Measurements from ENCODE around the gene RANGRF.

The RANGRF gene

DNA sequence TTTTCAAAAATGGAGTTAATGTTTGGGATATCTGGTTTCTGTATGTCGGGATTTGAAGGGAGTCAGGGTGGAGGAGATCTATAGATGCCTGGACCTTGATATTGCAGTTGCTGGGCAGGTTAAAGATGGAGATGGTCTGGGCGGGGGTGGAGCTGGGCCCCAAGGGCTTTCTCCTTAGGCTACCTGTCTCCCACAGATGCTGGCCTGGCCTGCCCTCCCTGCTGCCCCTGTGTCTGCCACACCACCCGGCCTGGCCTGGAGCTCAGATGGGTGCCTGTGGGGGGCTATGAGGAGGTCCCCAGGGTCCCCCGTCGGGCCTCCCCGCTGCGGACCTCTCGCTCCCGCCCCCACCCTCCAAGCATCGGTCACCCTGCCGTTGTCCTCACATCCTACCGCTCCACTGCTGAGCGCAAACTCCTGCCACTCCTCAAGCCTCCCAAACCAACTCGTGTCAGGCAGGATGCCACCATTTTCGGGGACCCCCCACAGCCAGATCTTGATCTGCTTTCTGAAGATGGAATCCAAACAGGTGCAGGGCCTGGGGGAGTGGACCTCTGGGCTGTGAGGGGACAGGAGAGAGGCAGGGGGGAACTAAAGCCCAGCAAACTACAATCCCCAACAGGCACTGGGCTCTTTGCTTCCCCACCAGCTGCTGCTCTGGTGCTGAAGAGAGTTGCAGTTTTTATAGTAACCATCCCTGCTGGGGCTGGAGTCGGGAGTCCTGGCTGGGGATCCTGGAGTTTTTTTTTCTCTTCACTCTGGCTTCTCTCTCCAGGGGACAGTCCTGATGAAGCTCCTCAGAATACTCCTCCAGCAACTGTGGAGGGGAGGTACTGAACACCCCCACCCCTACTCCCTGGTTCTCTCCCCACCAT is 24.5 kb downstream of the RANGRF start:
- in situ Hi-C loops (cut with MboI; ENCODE audit: low sequenced_read_pairs), result no loop called here

- in situ Hi-C loops (cut with MboI; ENCODE audit: low sequenced_read_pairs), result no loop called here
These were observed 26.6 kb downstream of the RANGRF start for GRCh38 chr17:8314797-8315763.

DNA sequence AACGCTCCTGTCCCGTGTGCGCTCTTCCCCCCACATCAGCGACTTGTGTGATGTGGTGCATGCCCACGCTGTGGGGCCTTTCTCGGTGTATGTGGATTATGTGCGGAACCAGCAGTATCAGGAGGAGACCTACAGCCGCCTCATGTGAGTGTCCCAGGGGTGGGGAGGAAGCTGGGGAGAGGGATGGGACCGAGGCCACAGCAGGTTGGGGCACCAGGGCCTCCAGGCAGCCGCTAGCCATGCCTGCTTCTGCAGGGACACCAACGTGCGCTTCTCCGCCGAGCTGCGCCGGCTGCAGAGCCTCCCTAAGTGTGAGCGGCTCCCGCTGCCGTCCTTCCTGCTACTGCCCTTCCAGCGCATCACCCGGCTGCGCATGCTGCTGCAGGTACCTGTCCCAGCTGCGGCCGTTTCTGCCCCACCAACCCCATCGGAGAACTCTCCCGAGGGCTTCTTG is 27.3 kb downstream of the RANGRF start:
- in situ Hi-C loops (cut with MboI; ENCODE audit: low sequenced_read_pairs), result no loop called here

DNA sequence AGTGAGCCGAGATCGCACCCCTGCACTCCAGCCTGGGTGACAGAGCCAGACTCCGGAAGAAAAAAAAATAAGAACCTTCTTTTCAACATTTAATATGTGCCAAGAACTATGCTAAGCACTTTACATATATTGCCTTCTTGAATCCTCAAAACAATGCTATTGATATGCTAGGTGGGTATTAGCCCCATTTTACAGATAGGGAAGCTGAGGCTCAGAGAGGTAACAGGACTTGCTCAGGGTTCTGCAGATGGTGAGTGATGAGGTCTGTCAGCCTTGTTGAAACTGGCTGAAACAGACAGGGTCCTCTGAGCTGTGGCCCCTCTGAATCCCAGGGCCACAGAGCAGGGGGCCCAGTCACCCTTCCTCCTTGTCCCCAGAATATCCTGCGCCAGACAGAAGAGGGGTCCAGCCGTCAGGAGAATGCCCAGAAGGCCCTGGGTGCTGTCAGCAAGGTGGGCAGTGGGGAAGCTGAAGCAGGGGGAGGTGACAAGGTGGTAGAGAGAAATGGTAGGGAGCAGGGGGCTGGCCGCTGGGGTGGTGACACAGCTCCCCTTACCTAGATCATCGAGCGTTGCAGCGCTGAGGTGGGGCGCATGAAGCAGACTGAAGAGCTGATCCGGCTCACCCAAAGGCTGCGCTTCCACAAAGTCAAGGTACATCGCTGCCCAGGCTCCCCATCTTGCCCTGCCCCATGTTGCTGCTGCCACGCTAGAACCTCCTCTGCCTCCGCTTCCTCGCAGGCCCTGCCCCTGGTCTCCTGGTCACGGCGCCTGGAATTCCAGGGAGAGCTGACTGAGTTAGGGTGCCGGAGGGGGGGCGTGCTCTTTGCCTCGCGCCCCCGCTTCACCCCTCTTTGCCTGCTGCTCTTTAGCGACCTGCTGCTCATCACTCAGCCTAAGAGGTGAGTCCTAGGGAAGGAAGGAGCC is 29.8 kb downstream of the RANGRF start:
- in situ Hi-C loops (cut with MboI; ENCODE audit: low sequenced_read_pairs), result no loop called here

DNA sequence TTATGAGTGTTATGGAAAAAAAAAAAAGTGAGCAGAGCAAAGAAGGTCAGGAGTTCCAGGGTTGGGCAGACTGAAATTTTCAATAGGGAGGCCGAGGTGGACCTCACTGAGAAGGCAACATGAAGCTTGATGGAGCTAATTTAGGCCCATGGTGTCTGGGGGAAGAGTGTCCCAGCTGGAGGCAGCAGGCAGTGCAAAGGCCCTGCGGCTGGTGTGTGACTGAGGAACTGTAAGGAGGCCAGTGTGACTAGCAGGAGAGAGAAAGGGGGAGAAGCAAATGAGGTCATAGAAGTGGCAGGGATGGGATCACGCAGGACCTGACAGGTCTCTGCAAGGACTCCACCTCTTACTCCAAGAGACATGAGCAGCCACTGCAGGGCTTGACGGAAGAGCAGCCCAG is 31.8 kb downstream of the RANGRF start:
- in situ Hi-C loops (cut with MboI; ENCODE audit: low sequenced_read_pairs), result no loop called here

- in situ Hi-C loops (cut with MboI; ENCODE audit: low sequenced_read_pairs), result no loop called here
These were observed 32.5 kb downstream of the RANGRF start for GRCh38 chr17:8320990-8321389.

GRCh38 chr17:8322061-8322460 is 33.6 kb downstream of the RANGRF start:
- in situ Hi-C loops (cut with MboI; ENCODE audit: low sequenced_read_pairs), result no loop called here

GRCh38 chr17:8324132-8324531 is 35.7 kb downstream of the RANGRF start:
- in situ Hi-C loops (cut with MboI; ENCODE audit: low sequenced_read_pairs), result no loop called here

DNA sequence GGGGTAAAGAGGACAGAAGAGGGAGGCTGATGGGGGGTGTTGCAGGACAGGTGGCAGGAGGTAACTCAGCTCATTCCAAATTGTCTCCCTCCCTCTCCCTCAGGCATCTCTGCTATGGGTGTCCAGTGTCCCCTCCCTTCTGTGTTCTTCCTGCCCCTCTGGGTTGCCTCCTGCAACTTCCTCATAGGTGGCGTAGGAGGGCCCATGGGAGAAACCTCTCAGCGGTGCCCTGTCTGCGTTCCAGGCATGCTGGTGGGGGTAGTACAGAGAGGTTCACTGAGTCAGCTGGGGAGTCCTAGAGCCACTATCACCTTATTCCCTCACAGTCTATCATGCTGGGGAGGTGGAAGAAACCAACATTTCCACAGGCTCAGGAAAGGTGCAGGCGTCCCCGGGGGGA is 36.5 kb downstream of the RANGRF start:
- in situ Hi-C loops (cut with MboI; ENCODE audit: low sequenced_read_pairs), result no loop called here

DNA sequence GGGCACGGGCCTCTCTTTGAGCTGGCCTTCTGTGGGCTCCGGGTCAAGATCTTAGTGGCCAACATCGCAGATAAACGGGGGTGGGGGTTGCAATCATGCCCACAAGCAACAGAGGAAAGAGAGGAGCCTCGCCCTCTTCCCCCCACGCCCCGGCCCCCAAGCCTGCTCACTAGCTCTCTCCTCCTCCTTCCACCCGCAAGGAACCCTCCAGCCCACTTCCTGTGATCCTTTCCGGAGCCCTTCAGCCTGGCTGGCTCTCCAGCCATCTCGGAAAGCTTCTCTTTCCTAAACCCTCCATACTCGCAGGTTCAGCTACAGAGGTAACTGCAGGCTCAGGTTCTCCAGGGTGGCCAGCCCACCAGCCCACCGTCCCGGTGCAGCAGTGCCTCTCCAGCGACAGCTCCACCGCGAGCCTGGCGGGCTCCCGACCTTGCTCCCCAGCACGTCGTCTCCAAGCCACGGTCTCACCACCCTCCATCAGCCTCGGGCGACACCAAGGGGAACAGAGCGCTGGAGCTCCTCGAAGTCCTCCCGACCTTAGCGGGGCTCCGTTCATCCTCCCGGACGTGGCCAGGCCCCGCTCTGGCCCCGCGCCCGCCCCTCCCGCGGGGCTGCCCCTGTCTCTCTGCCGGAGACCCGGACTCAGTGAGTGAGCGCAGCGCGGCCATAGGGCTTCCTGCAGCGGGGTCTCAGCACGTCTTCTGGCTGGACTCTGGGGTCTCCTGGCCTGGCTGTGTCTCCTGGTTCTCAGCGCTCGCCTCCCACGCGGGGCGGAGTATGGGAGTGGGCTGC is 38.2 kb downstream of the RANGRF start:
- in situ Hi-C loops (cut with MboI; ENCODE audit: low sequenced_read_pairs), result no loop called here

DNA sequence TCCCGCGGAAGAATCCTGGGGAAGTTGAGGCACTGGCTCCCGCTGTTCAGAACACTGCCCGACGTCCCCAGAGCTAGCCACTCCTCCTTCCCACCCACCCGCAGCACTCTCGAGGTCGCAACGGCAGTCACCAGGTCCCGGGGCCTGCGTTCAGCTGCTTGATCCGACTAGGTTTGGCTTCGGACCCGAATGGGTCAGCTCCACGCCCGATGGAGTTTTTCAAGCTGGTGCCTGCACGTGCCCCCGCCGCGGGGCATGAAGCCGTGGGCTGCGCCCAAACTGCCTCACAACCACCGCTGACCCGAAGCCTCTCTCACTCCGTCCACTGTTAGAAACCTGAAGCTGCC is 38.8 kb downstream of the RANGRF start:
- in situ Hi-C loops (cut with MboI; ENCODE audit: low sequenced_read_pairs), result no loop called here

DNA sequence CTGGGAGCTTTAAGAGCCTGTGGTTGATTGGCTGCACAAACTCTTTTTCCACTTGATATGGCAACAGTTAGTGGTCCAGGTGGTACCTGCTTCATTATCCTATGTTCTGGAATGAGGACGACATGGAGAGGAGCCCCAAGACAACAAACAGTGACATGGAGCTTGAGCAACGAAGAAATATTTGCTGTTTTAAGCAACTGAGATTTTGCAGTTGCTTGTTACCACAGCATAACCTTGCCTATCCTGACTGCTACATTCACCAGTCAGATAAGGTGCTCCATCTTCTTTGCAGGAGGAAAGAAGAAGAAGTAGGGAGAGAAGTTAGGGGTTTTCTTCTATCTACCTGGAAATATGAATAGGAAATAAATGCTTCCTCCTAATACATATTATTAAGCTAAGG is 43.7 kb downstream of the RANGRF start:
- in situ Hi-C loops (cut with MboI; ENCODE audit: low sequenced_read_pairs), result no loop called here

DNA sequence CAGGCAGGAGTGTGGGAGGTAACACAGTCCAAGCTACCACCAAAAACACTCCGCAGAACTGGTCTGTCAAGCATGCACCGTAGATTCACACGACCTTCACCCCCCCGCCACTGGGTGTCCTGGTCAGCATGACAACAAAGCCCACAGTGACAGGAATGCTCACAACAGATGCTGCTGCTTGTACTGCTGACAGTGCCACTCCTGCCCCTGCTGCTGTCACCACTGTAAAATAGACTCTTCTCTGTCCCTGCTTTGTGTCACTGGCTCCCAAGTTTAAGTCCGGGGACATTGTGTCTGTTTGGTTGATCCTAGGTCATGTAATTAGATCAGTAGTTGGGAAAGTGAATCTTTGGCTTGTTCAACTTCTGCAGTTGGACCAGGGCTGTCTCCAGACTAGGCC is 44.2 kb downstream of the RANGRF start:
- in situ Hi-C loops (cut with MboI; ENCODE audit: low sequenced_read_pairs), result no loop called here

- in situ Hi-C loops (cut with MboI; ENCODE audit: low sequenced_read_pairs), result no loop called here
These were observed 44.8 kb downstream of the RANGRF start for GRCh38 chr17:8333281-8333680.

DNA sequence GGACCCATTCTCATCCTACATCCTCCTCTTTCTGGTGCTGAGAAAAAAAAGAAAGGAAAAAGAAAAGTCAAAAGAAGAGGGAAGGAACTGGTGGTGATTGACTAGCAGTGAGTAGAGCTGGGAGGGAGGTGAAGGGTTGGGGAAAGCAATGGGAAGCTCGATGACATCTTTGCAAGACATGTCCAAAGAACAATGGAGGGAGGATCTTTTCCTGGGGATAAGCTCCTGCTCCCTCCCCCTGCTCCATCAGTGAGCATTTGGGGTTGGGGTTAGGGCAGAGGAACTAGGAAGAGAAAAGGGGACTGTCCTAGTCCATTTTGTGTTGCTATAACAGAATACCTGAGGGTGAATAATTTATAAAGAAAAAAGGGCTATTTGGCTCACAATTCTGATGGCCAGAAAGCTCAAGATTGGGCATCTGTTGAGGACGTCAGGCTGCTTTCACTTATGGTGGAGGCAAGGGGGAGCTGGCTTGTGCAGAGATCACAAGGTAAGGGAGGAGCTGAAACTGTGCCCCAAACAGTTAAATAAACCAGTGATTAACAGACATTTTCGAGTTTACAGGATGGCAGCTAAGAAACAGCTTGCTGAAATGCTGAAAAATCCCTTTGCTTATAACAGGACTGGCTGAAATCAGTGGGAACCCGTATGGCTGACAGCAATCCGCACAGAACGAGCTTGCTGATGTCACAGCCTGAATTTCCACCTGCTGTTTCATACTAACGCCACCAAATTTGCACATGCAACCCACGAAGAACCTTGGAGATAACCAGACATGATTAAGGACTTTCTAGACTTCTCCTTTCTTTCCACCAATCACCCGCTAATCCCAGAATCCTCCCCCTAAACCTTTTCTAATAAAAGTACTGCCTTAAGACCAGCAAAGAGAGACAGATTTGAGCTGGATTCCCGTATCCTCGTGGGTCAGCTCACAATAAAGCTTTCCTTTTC is 49.6 kb downstream of the RANGRF start:
- in situ Hi-C loops (cut with MboI; ENCODE audit: low sequenced_read_pairs), result no loop called here

- in situ Hi-C loops (cut with MboI; ENCODE audit: low sequenced_read_pairs), result no loop called here
These were observed 50.3 kb downstream of the RANGRF start for GRCh38 chr17:8338753-8339140.

- in situ Hi-C loops (cut with MboI; ENCODE audit: low sequenced_read_pairs), result no loop called here
These were observed 51.1 kb downstream of the RANGRF start, which contains the start of gene ODF4 for GRCh38 chr17:8339540-8339939. TSS of gene ODF4 (plus strand) at chr17:8339840. CDS start at chr17:8340052, 212 bp downstream.

Measured in HL-60/S4 treated with retinoic acid at 250 ng/mL for 4 days and 3 days (cell line).